Inferior parietal cortex (tissue), 1 donor: ENCODE measurements around the gene BMPER.
A peak's percentile ranks its signal among the peaks of the same experiment; 100 is the strongest.

Source experiments
- DNase-seq: peaks from one replicate; pipeline ENCODE4 v3.0.0-alpha.2; 2016; ENCODE audit errors: extremely low spot score

The BMPER gene

DNA sequence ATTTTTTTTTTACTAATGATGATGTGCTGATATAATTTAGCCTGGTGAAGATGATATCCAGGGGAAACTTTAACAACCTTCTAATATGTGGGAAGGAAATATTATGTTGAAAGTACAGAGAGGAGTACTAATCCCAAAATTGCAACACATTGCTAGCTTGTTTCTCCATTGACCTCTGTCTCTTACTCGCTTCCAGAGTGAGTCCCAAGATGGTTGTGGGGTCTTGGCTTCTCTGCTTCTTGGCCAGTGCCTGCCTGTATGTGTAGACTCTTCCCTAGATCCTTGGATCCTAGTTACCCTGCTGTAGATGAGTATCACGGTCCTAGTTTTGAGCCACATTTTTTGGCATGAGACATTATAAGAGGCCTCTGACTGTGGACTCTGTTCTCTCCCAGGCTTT, 17.5 kb downstream of the BMPER start:
- DNase-seq, result no peak

DNA sequence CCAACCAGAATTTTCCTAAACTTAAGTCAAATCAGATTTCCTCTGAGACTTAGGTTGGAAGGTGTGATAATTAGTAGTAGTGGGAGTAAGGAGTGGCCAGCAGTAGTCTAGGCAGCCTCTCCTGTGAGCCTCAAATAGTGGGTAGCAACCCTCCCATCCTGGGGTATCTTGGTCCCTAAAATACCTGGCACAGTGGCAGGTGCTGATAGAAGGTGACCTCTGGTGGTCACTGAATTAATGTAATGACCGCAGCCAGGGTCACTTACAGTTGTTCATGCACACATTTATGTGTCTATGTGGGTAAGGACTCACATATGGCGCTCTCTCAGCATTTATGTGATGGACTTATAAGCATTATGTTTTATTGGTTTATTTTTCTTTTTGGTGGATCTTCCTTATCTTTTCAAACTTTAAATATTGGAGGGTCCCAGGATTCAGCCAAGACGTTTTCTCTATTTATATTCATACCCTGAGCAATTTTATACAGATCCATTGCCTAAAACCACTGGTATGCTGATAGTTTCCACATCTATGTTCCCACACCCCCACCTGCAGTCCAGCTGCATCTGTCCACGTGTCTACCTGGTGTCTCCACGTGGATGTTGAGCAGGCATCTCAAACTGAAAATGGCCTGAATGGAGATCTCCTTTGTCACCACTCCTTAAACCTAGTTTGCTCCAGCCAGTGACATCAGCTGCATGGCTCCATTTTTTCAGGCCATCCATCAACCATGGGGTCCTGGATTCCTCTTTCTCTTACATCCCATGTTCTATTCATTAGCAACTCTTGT, 18.3 kb downstream of the BMPER start:
- DNase-seq, result no peak

DNA sequence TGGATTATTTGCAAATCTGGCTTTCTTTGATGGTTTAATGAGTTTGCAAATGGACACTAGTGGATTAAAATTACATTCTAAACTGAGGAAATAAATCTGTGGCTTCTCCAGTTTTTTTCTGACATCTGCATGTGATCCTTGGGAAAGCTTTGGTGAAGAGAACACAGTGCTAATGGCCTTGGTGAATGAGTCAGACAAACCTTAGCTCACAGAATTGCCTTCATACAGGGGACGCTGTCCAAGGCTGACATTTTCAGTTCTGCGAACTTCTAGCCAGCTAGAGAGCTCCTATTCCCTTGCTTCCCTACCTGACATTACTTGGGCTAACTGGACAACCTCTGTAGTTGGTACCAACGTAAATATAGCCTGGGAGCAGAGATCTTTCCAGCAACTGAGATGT, 21.2 kb downstream of the BMPER start:
- DNase-seq, result no peak

DNA sequence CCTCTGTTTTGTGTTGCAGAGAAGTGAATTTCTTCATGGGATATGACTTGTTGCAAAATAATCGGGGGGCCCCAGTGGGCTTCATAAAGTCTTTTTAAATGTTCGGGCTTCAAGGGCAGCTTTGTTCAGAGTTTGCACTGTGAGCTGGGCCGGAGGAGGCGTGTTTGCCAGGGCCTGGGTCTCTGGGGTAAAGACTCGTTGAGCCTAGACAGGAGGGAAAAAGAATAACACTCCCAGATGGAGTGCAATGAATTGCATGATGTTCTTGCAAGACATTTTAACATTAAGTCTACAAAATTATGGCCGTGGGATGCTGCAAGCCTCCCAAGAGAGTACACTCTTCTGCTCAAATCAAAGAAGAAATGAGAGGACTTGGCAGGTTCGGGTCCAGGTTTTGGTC, 23.6 kb downstream of the BMPER start:
- no peak for DNase-seq

DNA sequence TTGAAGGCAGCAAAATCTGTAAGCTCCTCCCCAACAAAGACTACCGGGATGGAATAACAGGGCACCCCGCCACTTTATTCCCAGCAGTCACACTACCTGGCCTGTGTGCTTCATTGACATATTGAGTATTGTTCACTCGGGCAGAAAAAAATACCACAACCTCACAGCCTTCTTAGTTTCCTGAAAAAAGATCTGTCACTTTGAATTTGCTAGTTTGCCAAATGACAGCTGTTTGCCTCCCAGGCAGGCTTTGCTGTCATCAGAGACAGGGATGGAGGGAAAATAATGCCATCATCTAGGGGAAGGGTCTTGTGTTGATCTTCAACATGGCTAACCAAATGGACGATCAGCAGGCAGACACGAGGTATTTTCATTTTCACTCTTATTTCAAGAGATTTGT, 26.9 kb downstream of the BMPER start:
- peak; percentile 38 for DNase-seq

DNA sequence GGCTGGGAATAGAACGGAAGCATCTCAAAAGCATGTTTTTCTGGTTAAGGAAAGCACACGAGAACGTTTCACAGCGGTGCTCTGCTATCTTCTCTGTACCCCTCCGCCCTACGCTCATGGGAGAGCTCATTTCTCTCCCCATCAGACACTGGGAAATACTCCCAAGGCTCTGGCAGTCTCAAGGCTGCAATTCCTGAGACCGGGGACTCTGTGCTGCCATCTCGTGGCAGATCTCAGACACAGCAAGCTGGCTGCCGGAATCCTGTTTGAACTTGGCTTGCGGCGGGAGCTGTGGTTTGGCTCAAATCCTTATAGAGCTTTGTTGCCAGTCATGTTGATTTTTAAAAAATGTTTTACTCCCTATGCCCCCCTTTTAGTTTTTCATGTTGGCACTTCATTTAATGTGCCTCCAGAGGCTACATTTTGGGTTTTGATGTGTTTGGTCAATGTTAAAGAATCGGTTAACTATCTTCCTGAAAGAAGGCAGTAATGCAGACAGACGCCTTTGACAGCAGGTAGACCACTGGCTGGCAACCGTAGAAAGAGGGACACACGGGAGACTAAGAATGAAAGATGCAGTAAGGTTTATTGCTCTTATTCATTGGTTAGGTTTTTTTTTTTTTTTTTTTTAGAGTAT, 27.6 kb downstream of the BMPER start:
- peak; percentile 92 for DNase-seq

DNA sequence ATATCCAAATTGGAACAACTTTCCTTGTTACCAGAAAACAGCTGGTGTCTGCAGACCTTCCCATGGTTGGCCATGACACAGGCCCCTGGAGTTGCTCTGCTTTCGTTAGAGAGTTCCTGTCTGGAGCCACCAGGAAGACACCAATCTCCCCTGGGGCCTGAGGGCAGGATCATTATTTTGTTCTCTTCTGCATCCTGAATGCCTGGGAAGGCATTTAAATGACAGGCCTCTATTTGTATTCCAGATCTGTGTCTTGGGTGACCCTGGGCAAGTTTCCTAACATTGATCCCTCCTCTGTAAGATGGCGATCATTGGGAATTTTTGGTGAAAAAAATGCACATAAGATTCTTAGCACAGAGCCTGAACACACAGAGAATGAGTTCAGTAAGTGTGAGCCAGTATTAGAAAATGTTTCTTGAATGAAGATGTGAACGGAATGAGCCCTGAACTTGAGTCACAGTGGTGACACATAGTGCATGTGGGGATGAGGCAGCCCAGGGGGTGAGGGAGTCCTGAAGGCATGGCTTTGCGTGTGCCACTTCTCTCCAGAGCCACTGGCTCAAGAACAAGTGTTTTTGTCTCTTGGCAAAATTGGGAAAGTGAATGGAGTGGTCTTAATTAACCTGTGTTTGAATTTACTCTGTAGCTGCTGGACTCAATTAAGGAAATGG, 28.4 kb downstream of the BMPER start:
- DNase-seq, result no peak

DNA sequence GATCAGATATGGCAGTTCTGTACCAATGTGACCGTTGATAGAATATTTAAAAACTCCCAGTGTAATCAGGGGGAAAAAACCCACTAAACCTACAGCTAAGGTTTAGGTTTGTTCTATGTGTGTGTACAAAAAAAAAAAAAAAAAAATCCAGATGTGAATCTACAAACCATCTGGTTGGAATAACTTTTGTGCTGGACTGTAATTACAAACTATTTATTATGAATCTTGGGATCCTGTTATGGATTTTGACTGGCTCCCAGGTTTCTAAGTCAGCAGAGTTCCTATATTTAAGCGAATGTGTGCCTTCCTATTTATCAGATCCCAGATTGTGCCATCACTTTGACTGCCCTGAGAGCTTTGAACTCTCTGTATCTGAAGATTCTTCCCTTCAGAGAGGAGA, 29.1 kb downstream of the BMPER start:
- no peak for DNase-seq

DNA sequence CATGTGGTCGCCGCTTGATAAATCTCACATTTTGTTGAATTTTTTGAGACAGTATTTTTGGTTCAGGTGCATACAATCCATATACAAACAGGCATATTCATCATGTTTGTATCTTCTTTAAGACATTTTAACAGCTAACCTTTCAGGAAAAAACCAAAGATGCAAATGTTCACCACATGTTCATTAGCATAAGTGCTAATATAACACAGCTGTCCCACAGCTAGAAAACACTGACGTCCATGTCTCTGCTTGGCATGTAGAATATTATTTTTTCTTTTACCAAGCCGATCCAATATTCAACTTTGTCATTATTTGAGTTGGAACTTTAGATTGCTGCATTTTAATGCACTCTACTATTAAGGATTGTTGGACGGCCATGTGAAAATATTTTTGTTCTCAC, 31.2 kb downstream of the BMPER start:
- DNase-seq, result no peak

DNA sequence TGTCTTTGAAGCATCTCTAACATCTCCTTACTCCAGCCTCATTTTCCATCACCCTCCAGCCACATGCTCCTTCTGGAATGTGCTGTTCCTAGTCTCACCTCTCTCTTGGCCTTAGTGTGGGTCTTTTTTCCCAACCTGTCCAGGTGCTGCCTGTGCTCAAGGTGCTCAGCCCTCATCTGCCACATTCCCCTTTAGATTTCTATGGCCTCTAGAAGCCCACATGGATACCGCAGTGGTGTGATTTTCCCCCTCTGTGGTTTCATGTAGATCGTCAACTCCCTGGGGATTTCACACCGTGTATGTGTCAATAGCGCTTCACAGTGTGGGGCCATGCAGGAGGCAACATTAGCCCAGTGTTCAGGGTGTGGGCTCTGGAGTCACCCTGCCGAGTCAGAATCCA, 32.5 kb downstream of the BMPER start:
- DNase-seq, result no peak

DNA sequence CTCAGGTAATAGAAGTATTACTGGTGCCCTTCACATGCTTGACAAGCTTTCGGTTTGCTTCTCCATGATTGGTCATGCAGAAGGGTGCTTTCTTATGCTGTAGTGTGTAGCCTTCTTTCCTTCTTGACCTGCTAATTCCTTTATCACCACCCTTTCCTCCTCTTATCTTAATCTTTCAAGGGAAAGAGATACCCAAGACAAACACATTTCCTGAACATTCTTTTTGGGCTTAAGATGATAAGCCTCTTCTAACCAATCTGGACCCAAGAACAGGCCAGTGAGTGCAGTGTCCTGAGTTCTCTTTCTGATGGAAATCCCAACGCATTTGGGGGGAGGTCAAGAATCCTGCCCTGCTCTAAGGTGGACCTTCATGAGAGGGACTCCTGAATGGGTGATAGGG, 33.8 kb downstream of the BMPER start:
- no peak for DNase-seq

DNA sequence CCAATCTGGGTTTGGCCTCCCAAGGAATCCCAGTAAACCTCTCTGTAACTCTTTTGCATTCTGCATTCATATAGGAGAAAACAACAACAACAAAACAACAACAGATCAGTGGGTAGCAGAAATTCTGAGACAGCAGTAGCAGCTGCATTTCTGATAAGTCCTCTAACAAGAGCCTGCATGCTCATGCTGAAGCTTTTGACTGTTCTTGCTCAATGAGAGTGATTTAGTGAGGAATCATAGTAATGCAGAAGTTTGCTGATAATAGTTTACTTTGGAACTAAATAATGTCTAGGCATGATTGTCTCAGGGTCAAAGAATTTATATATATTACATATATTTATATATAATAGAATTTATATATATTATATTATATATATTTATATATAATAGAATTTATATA, 35.2 kb downstream of the BMPER start:
- DNase-seq, result no peak

DNA sequence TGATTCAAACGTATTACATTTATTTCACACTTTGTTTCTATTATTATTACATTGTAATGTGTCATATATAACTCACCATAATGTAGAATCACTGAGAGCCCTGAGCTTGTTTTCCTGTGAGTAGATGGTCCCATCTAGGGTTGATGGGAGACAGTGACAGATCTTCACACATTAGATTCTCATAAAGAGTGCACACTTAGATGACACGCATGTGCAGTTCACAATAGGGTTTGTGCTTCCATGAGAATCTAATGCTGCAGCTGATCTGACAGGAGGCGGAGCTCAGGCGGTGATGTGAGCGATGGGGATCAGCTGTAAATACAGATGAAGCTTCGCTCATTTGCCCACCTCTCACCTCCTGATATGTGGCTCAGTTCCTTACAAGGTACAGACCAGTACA, 36.1 kb downstream of the BMPER start:
- DNase-seq, result no peak

DNA sequence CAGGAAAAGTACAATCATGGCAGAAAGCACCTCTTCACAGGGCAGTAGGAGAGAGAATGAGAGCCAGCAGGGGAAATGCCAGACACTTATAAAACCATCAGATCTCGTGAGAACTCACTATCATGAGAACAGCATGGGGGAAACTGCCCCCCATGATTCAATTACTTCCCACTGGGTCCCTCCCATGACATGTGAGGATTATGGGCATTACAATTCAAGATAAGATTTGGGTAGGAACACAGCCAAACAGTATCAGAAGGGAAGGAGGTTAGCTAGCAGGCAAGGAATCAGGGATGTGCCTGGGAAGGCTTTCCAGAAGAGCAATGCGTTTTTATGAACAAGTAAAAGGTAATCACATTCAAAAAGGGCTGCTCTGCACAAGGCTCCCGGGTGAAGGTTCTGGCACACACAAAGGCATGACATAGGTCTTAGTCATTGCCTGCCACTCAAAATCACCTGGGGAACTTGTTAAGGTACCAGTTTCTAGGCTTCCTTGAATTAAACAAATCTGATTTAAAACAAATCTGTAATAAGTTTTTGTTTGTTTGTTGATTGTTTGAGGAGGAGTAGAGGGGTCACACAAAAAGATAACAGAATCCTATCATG, 40.9 kb downstream of the BMPER start:
- DNase-seq, result no peak

DNA sequence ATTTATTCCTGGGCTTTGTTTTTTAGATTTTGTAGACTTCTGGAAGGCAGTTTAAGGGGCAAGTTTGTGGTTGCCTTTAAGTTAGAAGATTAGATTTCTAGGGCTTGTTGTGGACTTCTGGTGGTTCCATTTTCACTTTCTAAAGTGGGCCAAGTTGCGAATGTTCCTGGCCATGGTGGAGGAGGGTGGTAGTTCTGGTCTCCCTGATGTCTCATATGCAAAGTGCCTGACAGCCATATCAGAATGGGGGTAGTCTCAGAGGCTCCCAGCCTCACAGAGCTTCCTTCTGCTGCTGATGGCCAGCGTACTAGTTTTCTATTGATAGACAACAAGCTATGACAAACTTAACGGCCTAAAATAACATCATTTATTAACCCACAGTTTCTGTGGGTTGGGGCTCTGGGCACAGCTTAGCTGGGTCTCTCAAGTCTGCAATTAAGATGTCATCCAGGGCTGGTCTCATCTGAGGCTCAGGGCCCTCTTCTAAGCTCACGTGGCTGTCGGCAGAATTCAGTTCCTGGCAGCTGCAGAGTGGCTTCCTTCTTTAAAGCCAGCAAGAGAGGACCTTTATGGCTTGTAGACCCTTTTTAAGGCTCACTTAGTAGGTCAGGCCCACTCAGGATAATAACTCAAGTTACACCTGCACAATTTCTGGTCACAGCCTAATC, 44.8 kb downstream of the BMPER start:
- DNase-seq, result no peak

DNA sequence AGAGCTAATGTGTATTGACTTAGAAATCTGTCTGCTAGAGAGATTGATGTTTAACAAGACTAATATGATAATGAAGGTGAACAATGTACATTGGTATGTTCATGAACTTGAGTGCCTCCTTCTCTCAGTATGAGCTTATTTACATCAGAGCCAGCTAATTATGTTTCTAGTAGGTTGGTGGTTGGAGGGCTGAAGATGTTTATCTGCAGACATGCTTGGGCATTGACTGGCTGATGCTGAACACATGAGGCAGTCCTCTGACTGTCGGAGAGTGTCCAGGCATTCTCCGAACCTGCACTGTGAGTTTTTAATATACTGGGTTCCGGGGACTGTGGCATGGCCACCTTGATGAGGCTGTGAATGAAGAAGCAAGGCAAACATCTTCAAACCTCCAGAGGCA, 47.5 kb downstream of the BMPER start:
- DNase-seq, result no peak

DNA sequence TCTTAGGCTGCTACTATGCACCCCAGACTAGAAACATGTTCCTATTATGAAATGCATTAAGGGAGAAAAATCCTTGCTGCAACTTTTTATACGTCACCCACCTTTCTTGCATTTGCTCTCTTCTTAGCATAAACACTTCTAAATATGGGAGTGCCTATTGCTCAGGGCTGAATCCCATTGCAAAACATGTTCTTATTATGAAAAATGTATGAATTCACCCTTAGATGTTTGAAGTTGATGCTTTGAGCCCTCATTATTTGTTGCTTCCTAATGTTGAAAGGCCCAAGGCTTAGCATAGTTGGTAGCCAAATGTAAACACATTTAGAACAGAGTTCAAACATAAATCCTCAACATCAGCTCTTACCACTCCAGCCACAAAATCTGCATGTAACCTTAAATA, 52.8 kb downstream of the BMPER start:
- no peak for DNase-seq

DNA sequence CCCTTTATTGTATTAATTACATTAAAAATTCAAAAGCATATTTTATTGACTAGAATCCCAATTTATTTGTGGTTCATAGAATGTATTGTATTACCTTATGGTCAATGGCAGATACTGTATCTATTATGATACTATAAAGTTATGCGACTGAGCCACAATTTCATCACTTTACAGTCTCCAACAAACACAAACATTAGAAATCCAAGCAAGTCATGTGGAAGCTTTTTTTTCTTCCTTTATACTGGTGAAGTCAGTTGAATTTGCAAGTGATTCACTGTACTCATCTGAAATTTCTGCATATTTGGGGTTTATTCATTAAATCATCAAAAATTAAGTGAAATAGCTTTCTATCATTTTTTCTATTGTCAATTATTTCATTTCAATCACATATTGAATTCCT, 54.3 kb downstream of the BMPER start:
- no peak for DNase-seq

DNA sequence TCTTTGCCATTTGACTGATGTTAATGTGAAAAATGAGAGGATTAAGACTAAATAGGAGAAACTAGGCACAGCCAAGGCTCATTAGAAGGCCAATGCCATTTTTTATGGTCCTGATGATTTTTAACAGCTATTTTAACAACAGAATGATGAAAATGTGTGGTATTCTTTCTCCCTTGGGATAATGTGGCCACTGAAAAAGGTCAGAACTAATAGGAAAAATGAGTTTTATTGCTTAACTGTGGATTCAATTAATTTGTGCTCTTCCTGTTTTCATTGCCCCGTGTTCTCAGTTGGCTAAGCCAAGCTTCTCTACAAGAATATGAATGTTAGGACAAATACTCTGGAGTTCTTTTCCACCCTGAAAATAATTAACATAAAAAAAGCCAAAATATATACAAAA, 56.6 kb downstream of the BMPER start:
- no peak for DNase-seq

DNA sequence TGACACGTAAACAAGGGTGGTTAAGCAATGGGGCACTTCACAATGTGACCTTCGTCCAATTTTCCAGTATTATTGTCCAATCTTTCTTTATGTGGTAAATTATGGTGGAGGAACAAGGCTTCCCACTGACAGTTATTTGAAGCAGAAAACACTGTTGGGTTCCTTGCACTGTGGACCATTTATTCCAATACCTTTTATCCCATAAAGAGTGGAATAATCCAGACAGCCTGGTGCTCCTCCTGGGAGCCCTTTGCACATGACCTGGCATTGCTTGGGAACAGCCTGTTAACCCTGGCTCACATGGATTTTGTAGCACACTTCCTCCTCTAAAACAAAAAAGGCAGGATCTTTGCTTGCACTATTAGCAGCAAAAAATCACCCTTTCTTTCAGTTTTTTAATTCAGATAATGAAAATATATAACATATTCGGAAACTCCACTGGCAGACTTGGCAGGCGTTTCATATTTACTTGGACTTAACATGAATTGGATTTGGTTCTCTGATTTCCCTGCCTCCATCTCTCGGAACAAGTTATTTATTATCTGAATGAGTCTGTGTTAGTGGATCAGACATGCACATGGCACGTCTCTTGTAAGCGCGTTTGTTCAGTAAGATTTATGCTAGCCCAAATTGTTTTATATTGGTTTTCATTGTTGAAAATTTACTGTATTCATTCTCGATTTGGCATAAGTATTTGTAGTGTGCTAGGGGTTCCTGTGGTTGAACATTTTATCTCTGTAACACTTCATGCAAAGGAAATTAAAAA, 59.3 kb downstream of the BMPER start:
- DNase-seq, result no peak

DNA sequence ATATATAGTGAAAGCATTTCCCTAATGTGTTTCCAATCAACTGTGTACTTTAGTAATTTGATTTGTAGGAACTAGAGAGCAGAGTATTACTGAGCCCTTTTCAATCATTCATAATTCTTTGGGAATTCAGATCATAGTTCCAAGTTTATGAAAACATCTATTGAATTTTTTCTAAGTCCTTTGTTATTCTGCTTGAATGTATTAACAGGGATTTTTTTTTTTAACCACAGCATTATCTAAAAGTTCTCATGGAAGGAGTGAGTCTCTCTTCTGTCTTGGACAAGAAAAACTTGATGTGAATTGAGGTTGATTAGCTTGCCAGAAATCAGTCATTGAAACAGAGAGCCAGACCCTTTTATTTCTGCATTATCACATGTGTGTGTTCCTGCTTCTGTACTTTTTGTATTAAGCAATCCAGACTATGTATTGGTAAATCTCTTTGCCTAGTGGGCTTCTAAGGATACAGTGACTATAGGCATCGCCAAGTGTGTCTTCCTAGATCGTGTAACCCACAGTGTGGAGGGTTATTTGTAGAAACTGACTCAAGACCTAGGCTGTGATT, 59.9 kb downstream of the BMPER start:
- DNase-seq, result no peak
